WTC11 (cell line): Measurements from ENCODE around the gene SORL1. TPM values are rescaled to one million over a fixed set of nuclear protein-coding genes. Genes with fewer than 3 reads are reported as not detected.

Source experiments
- ATAC-seq: fragments of 200-7000 bp; cut with Tn5 transposase; 2 replicates; pipeline ENCODE4 v1.10.0; 2021; ENCODE audit warnings: mild to moderate bottlenecking, moderate library complexity
- CTCF ChIA-PET: fragments of 300-600 bp; sonication (Branson Sonifier 250); formaldehyde crosslinking; loops from one replicate; lab custom pipeline; 2021; ENCODE audit warnings: antibody characterized with exemption; lab: Charles Lee
- POLR2A ChIA-PET: fragments of 350-600 bp; sonication (Branson Sonifier 250); formaldehyde crosslinking; loops from one replicate; lab custom pipeline; 2021; ENCODE audit warnings: antibody characterized with exemption; lab: Charles Lee
- DNase-seq: peaks from one replicate; pipeline ENCODE4 v3.0.0; 2021; ENCODE audit warnings: low spot score
- H3K27ac Mint-ChIP-seq: 2 replicates; pipeline ENCODE4 v1.8.0; 2021; ENCODE audit warnings: mixed read lengths
- H3K27me3 Mint-ChIP-seq: 2 replicates; pipeline ENCODE4 v1.8.0; 2021; ENCODE audit warnings: low read depth, mild to moderate bottlenecking, moderate library complexity, mixed read lengths
- H3K36me3 Mint-ChIP-seq: 2 replicates; pipeline ENCODE4 v1.8.0; 2021; ENCODE audit warnings: mixed read lengths
- H3K4me1 Mint-ChIP-seq: 2 replicates; pipeline ENCODE4 v1.8.0; 2022; ENCODE audit warnings: mixed read lengths
- H3K4me3 Mint-ChIP-seq: 2 replicates; pipeline ENCODE4 v1.8.0; 2021; ENCODE audit warnings: mild to moderate bottlenecking, moderate library complexity, mixed read lengths
- H3K9me3 Mint-ChIP-seq: 2 replicates; pipeline ENCODE4 v1.8.0; 2021; ENCODE audit warnings: mixed read lengths
- EMX1 ChIP-seq: fragments of 250-450 bp; sonication (Bioruptor Pico); IDR thresholded peaks from 2 replicates; pipeline ENCODE4 v1.8.0; 2021; ENCODE audit warnings: mild to moderate bottlenecking
- FOXJ3 ChIP-seq: sonication (generic); formaldehyde crosslinking; IDR thresholded peaks from 2 replicates; pipeline ENCODE4 v1.9.0; 2021; ENCODE audit warnings: missing genetic modification reagents, mild to moderate bottlenecking, borderline replicate concordance
- FOXK1 ChIP-seq: sonication (generic); formaldehyde crosslinking; IDR thresholded peaks from 2 replicates; pipeline ENCODE4 v1.8.0; 2022; ENCODE audit warnings: mild to moderate bottlenecking, moderate library complexity, missing genetic modification reagents
- GABPB1 ChIP-seq: sonication (generic); formaldehyde crosslinking; IDR thresholded peaks from 2 replicates; pipeline ENCODE4 v1.8.1; 2023; ENCODE audit warnings: mild to moderate bottlenecking, missing genetic modification reagents
- GTF2I ChIP-seq: fragments of 250-450 bp; sonication (Bioruptor Pico); conservative IDR thresholded peaks from 2 replicates; pipeline ENCODE4 v1.4.0; 2021; ENCODE audit warnings: mild to moderate bottlenecking
- IRF2 ChIP-seq: sonication (generic); formaldehyde crosslinking; IDR thresholded peaks from 2 replicates; pipeline ENCODE4 v1.8.0; 2022; ENCODE audit warnings: low read depth, missing genetic modification reagents, borderline replicate concordance
- NFATC4 ChIP-seq: fragments of 250-450 bp; sonication (Bioruptor Pico); IDR thresholded peaks from 2 replicates; pipeline ENCODE4 v1.9.0; 2021; ENCODE audit warnings: mild to moderate bottlenecking
- NFE2L1 ChIP-seq: sonication (generic); formaldehyde crosslinking; IDR thresholded peaks from 2 replicates; pipeline ENCODE4 v1.8.1; 2023; ENCODE audit warnings: missing genetic modification reagents
- NR1H2 ChIP-seq: sonication (generic); formaldehyde crosslinking; IDR thresholded peaks from 2 replicates; pipeline ENCODE4 v1.9.0; 2021; ENCODE audit warnings: mild to moderate bottlenecking, moderate library complexity, missing genetic modification reagents
- TEAD1 ChIP-seq: sonication (generic); formaldehyde crosslinking; IDR thresholded peaks from 2 replicates; pipeline ENCODE4 v1.8.0; 2022; ENCODE audit warnings: mild to moderate bottlenecking, missing genetic modification reagents
- ZNF232 ChIP-seq: sonication (generic); formaldehyde crosslinking; IDR thresholded peaks from 2 replicates; pipeline ENCODE4 v1.8.0; 2022; ENCODE audit warnings: mild to moderate bottlenecking, missing genetic modification reagents
- ZNF317 ChIP-seq: sonication (generic); formaldehyde crosslinking; IDR thresholded peaks from 2 replicates; pipeline ENCODE4 v1.8.1; 2023; ENCODE audit warnings: low read depth, mild to moderate bottlenecking, moderate library complexity, missing genetic modification reagents, borderline replicate concordance
- total RNA-seq: library from RNA; stranded (reverse); gene quantifications from 3 replicates; pipeline ENCODE4 v1.2.3, GENCODE V29; 2021
- TF ChIP-seq, protein P1 (sequence below): sonication (generic); formaldehyde crosslinking; IDR thresholded peaks from 2 replicates; pipeline ENCODE4 v1.8.0; 2022; ENCODE audit warnings: mild to moderate bottlenecking, missing genetic modification reagents
- TF ChIP-seq, protein P2 (sequence below): sonication (generic); formaldehyde crosslinking; IDR thresholded peaks from 2 replicates; pipeline ENCODE4 v1.8.1; 2023; ENCODE audit warnings: mild to moderate bottlenecking, missing genetic modification reagents, moderate library complexity
- TF ChIP-seq, protein P3 (sequence below): sonication (generic); formaldehyde crosslinking; IDR thresholded peaks from 2 replicates; pipeline ENCODE4 v1.8.0; 2022; ENCODE audit warnings: mild to moderate bottlenecking, missing genetic modification reagents
- TF ChIP-seq, protein P4 (sequence below): fragments of 250-450 bp; sonication (Bioruptor Pico); conservative IDR thresholded peaks from 2 replicates; pipeline ENCODE4 v1.9.0; 2021; ENCODE audit warnings: mild to moderate bottlenecking
- TF ChIP-seq, protein P5 (sequence below): fragments of 250-450 bp; sonication (Bioruptor Pico); IDR thresholded peaks from 2 replicates; pipeline ENCODE4 v2.1.2; 2022; ENCODE audit warnings: mild to moderate bottlenecking, moderate library complexity
- TF ChIP-seq, protein P6 (sequence below): fragments of 250-450 bp; sonication (Bioruptor Pico); IDR thresholded peaks from 2 replicates; pipeline ENCODE4 v1.9.0; 2021; ENCODE audit warnings: moderate library complexity, mild to moderate bottlenecking, inconsistent platforms, borderline replicate concordance

SORL1 gene
- total RNA-seq, 1 experiment from 2014 or later = 87.1 TPM

DNA sequence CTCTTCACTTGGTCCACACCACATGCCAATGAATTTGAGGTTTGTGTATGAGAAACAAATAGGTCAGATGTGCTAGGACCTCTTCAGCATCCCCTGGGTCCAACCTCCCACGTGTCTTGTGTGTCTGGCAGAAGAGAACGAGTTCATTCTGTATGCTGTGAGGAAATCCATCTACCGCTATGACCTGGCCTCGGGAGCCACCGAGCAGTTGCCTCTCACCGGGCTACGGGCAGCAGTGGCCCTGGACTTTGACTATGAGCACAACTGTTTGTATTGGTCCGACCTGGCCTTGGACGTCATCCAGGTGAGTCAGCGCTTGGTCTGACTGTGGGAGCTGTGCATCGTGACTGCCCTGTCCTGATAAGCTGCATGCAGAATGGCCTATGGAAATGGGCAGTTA lies 101.7 kb downstream of the SORL1 start:
- ATAC-seq = no peak
- Mint-ChIP-seq H3K27me3 (no peaks in the 10 kb centered on the region), H3K27ac (no peak overlapping the region), H3K4me1 (no peaks in the 10 kb centered on the region), H3K9me3 (no peaks in the 10 kb centered on the region), H3K36me3 (peaks cover 55% of the 10 kb centered on the region), H3K4me3 (no peak overlapping the region)
- no peak for DNase-seq
- POLR2A ChIA-PET = no interaction called here
- TF ChIP-seq, protein P1, sequence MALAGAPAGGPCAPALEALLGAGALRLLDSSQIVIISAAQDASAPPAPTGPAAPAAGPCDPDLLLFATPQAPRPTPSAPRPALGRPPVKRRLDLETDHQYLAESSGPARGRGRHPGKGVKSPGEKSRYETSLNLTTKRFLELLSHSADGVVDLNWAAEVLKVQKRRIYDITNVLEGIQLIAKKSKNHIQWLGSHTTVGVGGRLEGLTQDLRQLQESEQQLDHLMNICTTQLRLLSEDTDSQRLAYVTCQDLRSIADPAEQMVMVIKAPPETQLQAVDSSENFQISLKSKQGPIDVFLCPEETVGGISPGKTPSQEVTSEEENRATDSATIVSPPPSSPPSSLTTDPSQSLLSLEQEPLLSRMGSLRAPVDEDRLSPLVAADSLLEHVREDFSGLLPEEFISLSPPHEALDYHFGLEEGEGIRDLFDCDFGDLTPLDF (CRISPR knock-in tag) = no peak
- TF ChIP-seq, protein P2, sequence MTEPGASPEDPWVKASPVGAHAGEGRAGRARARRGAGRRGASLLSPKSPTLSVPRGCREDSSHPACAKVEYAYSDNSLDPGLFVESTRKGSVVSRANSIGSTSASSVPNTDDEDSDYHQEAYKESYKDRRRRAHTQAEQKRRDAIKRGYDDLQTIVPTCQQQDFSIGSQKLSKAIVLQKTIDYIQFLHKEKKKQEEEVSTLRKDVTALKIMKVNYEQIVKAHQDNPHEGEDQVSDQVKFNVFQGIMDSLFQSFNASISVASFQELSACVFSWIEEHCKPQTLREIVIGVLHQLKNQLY (CRISPR knock-in tag) = no peak
- TF ChIP-seq FOXK1 (CRISPR knock-in tag) = no peak
- no peak for TF ChIP-seq NFE2L1 (CRISPR knock-in tag)
- TF ChIP-seq, protein P3, sequence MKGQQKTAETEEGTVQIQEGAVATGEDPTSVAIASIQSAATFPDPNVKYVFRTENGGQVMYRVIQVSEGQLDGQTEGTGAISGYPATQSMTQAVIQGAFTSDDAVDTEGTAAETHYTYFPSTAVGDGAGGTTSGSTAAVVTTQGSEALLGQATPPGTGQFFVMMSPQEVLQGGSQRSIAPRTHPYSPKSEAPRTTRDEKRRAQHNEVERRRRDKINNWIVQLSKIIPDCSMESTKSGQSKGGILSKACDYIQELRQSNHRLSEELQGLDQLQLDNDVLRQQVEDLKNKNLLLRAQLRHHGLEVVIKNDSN (CRISPR knock-in tag) = no peak
- peak; percentile 70 for TF ChIP-seq GABPB1 (CRISPR knock-in tag)
- TF ChIP-seq NFATC4 (CRISPR knock-in tag) = no peak
- CTCF ChIA-PET = interaction anchor here (0.8 kb wide), 1 partner anchor 234 kb away, joined by 3 read pairs; no protein-coding TSS in a partner anchor

DNA sequence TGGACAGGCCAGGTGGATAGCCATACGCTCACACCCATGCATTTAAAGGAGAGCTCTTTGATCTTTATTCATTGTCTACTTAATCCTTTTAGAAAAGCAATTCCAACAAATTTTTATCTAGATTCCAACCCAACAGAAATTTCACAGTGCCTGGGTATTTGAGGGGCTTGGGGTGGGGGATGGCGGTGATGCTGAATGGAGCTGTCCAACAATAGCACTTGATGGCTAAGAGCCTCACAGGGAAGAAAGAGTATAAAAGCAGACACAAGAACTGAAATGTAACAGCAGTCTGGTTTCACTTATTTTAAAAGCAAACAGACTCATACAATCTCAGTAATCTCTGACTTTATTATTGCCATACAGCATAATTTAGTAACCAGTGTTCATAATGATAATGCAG lies 102.4 kb downstream of the SORL1 start:
- no peaks in the 10 kb centered on the region for H3K4me1 Mint-ChIP-seq
- DNase-seq = no peak

DNA sequence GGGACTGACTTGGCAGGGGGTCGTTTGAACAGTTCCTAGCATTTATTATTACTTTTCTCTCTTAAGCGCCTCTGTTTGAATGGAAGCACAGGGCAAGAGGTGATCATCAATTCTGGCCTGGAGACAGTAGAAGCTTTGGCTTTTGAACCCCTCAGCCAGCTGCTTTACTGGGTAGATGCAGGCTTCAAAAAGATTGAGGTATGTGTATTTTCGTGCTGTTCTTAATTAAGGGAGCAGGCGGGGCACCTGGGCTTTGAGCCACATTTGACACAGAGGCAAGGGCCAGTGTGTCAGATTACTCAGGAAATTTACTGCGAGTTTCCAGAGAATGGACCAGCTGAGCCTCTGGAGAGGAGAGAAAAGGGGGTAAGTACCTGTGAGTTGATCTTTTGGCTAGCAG lies 103.0 kb downstream of the SORL1 start:
- no peak overlapping the region for H3K4me3 Mint-ChIP-seq
- no peaks in the 10 kb centered on the region for H3K4me1 Mint-ChIP-seq
- H3K9me3 Mint-ChIP-seq = no peaks in the 10 kb centered on the region
- TF ChIP-seq ZNF232 (no peak), EMX1 (no peak), ZNF317 (CRISPR knock-in tag) (no peak)
- TF ChIP-seq, protein P4, sequence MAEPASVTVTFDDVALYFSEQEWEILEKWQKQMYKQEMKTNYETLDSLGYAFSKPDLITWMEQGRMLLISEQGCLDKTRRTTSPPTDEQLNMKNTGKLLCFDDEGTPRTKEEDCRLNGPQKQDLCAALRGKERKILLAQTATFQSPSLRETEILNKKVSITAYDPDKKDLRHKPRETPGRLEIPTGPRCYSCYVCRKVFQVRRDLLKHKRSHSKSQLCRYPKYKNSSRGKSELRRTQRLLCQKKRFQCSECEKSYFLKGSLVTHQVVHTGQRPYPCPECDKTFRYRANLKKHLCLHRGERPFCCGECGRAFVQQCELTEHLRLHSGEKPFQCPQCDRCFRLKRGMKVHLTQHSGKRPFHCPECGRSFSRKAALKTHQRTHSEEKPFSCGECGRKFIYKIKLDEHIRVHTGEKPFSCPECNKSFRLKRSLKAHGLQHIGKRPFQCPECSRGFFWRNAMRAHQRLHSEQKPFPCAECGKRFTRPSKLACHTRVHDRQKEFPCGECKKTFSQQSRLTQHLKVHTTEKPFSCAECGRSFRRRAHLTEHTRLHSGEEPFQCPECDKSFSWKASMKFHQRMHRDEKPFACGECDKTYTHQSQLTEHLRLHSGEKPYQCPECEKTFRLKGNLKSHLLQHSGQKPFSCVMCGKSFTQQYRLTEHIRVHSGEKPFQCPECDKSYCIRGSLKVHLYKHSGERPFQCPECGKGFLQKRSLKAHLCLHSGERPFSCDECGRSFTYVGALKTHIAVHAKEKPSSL (CRISPR knock-in tag) = no peak
- TF ChIP-seq, protein P5, sequence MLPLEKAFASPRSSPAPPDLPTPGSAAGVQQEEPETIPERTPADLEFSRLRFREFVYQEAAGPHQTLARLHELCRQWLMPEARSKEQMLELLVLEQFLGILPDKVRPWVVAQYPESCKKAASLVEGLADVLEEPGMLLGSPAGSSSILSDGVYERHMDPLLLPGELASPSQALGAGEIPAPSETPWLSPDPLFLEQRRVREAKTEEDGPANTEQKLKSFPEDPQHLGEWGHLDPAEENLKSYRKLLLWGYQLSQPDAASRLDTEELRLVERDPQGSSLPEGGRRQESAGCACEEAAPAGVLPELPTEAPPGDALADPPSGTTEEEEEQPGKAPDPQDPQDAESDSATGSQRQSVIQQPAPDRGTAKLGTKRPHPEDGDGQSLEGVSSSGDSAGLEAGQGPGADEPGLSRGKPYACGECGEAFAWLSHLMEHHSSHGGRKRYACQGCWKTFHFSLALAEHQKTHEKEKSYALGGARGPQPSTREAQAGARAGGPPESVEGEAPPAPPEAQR (CRISPR knock-in tag) = no peak
- H3K27ac Mint-ChIP-seq = no peak overlapping the region
- no peaks in the 10 kb centered on the region for H3K27me3 Mint-ChIP-seq
- no peak for ATAC-seq
- POLR2A ChIA-PET = no interaction called here
- DNase-seq = no peak
- CTCF ChIA-PET = interaction anchor here (1.2 kb wide), 1 partner anchor 36 kb away, joined by 3 read pairs; no protein-coding TSS in a partner anchor
- H3K36me3 Mint-ChIP-seq = peaks cover 65% of the 10 kb centered on the region

More for the DNA sequence above, 102.4 kb downstream of the SORL1 start:
- H3K9me3 Mint-ChIP-seq = no peaks in the 10 kb centered on the region
- ChIA-PET CTCF (interaction anchor here (0.8 kb wide), 1 partner anchor 235 kb away, joined by 3 read pairs; no protein-coding TSS in a partner anchor), POLR2A (no interaction called here)
- TF ChIP-seq, protein P6, sequence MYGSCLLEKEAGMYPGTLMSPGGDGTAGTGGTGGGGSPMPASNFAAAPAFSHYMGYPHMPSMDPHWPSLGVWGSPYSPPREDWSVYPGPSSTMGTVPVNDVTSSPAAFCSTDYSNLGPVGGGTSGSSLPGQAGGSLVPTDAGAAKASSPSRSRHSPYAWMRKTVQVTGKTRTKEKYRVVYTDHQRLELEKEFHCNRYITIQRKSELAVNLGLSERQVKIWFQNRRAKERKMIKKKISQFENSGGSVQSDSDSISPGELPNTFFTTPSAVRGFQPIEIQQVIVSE = no peak
- TF ChIP-seq NR1H2 (CRISPR knock-in tag) (no peak), FOXJ3 (CRISPR knock-in tag) (no peak), IRF2 (CRISPR knock-in tag) (no peak), GTF2I (CRISPR knock-in tag) (no peak), NFATC4 (CRISPR knock-in tag) (no peak), TEAD1 (no peak)
- no peak overlapping the region for H3K27ac Mint-ChIP-seq
- no peak overlapping the region for H3K4me3 Mint-ChIP-seq
- no peak for ATAC-seq
- peaks cover 62% of the 10 kb centered on the region for H3K36me3 Mint-ChIP-seq
- no peaks in the 10 kb centered on the region for H3K27me3 Mint-ChIP-seq
